Endothelial cell of hepatic sinusoid (primary cell): ENCODE measurements around the gene SEC14L3.
"Not testable (repeated sequence)": the region's sequence is repeated elsewhere in the genome, so short reads cannot be mapped to it uniquely, and the experiment has no call there.

Source experiments
- in situ Hi-C: cut with HindIII; loops from 2 replicates; pipeline ENCODE4 v1.10.0; 2017; ENCODE audit warnings: low sequenced_read_pairs

Gene SEC14L3

GRCh38 chr22:30486661-30487115, 14.9 kb upstream of the SEC14L3 start:
- in situ Hi-C loops: no loop called here

DNA sequence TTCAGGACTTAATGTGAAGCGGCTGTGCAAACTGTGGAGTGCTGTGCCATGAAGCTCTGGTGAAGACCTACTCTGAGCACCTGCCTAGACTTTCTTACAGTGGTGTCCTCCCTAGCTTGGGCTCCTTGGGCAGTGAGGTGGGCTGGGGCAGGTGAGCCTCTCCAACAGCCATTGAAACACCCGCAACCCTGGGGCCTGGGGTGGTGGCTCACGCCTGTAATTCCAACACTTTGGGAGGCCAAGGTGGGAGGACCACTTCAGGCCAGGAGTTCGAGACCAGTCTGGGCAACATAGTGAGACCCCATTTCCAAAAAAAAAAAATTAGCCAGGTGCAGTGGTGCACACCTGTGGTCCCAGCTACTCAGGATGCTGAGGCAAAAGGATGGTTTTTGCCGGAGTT, 14.3 kb upstream of the SEC14L3 start:
- in situ Hi-C loops: no loop called here

GRCh38 chr22:30485362-30485988, 13.7 kb upstream of the SEC14L3 start:
- in situ Hi-C loops: no loop called here

GRCh38 chr22:30483169-30483568, 11.4 kb upstream of the SEC14L3 start:
- in situ Hi-C loops: no loop called here

DNA sequence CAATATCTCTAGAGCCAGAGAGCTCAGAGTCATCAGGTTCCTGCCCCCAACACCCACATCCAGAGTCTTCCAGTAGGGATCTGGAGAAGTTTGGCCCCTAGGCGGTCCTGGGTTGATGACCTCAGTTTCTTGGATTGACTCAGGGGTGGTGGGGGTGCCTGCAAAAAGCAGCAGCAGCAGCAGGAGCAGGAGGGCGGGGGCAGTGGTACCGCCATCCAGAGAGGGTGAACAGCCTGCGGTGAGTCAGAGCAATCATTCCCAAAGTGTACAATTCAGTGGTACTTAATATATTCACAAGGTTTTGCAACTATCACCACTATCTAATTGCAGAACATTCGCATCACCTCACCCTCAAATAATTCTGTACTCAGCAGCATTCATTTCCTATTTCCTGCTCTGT, 9.9 kb upstream of the SEC14L3 start:
- in situ Hi-C loops: no loop called here

DNA sequence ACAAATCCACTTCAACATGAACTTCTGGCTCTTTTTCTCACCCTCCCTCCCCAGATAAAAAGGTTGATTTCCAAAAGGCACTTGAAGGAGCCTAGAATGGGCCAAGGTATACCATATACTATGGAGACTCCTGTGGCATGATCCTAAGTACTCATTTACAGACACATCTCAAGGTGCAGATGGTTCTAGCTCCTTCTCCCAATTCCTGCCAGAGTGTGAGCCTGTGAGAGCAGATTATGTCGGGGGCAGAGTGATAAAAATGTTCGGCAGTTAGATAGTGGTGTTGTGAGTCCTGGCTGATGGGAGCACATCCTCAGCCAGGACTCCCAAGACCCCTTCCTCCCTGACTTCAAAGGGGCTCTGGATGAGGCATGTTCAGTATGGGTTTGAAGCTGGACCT, 8.2 kb upstream of the SEC14L3 start:
- in situ Hi-C loops: no loop called here

- in situ Hi-C loops: no loop called here
These were observed 3.0 kb upstream of the SEC14L3 start for GRCh38 chr22:30474683-30475424.

DNA sequence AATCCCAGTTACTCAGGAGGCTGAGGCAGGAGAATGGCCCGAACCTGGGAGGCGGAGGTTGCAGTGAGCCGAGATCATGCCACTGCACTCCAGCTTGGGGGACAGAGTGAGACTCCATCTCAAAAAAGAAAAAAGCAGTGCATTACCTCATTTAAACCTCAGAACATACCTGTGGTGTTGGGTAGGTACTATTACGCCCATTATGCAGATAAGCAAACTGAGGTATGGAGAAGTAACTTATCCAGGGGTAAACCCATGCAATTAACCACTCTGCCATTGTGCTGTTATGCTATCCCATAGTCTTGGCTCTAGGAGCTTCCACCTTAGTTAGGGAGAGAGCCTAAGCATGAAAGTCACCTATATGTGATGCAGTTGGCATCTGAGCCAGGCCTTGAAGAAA, 2.3 kb upstream of the SEC14L3 start:
- in situ Hi-C loops: no loop called here

GRCh38 chr22:30472994-30473720, 1.3 kb upstream of the SEC14L3 start:
- in situ Hi-C loops: no loop called here

- in situ Hi-C loops: no loop called here
These were observed 1.2 kb downstream of the SEC14L3 start for GRCh38 chr22:30470655-30471054.

DNA sequence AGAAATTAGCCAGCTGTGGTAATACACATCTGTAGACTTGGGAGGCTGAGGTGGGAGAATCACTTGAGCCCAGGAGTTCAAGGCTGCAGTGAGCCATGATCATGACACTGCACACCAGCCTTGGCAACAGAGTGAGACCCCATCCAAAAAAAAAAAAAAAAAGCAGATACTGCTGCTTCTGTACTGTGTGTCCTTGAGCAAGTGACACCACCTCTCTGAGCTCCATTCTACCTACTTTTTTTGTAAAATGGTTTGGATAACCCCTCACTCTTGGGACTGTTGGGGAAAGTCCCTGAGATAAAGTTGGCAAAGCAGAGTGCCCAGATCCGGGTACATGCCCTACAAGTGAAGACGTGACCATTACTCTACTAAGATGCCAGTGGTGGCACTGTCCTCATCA, 2.7 kb downstream of the SEC14L3 start:
- in situ Hi-C loops: no loop called here

DNA sequence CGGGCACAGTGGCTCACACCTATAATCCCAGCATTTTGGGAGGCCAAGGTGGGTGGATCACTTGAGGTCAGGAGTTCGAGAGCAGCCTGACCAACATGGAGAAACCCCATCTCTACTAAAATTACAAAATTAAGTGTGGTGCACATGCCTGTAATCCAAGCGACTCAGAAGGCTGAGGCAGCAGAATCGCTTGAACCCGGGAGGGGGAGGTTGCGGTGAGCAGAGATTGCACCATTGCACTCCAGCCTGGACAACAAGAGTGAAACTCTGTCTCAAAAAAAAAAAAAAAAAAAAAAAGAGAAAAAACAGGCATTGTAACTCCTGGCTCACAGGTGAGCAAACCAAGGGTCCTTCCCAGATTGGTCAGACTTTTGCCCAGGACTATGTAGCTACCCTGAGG, 11.3 kb downstream of the SEC14L3 start:
- in situ Hi-C loops: not testable (repeated sequence)

- in situ Hi-C loops: no loop called here
These were observed 11.7 kb downstream of the SEC14L3 start for GRCh38 chr22:30460147-30460546.

DNA sequence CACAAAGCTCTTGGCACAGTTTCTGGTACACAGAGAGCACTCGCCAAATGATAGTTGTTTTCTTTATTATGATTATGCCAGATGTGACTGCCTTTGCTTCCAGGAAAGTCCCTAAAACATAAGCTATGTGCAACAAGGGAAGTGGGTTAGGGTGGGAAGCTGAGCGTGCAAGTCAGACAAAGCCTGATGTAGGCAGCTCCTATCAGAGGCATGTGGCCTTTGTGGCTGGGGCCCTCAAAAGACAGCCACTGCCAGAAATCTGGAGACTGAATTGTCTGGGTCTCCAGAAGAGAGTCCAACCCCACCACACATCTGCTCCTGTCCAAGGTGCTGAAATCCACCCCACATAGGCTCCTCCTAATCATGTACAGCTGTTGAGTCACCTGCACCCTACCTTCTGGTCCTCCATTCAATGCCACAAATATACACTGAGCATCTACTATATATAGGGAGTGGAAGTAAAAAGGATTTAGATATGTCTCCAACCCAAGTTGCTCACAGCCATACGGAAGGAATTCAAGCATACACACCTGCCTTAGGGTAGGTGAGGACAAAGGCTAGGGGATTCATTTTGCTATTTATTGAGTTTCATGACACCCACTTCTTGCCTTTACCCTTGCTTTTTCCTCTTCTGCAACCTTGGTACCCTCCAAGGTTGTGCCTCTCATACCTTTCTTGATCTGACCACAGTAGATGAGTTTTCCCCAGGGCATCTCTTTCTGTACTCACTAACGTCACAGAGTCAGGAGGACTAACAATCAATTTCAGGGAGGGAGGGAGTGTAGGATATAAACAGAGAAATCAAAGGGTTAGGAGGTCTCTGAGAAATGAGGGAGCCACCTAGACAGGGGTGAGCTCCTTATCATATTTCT, 12.4 kb downstream of the SEC14L3 start:
- in situ Hi-C loops: no loop called here

GRCh38 chr22:30457981-30458380, 13.8 kb downstream of the SEC14L3 start:
- in situ Hi-C loops: no loop called here

DNA sequence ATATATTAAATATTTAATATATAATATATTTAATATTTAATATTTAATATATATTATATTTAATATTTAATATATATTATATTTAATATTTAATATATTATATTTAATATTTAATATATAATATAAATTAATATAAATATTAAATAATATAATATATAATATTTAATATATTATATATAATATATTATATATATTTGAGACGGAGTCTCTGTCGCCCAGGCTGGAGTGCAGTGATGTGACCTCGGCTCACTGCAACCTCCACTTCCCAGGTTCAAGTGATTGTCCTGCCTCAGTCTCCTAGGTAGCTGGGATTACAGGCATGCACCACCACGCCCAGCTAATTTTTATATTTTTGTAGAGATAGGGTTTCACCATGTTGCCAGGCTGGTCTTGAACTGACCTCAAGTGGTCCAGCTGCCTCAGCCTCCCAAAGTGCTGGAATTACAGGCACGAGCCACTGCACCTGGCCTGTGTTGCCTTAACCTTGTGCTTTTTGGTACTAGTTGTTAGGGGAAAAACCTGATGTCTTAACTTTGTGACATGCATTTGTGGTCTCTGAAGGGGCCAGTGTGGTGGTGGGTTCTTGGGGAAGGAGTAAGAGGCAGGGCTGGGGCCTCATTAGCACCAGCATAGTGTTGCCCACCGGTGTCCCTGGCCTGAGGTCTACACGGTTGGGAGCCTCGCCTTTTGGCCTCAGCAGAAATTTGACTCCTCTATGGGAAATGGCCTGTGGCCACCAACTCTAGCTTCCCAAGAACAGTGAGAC, 16.6 kb downstream of the SEC14L3 start:
- in situ Hi-C loops: no loop called here

DNA sequence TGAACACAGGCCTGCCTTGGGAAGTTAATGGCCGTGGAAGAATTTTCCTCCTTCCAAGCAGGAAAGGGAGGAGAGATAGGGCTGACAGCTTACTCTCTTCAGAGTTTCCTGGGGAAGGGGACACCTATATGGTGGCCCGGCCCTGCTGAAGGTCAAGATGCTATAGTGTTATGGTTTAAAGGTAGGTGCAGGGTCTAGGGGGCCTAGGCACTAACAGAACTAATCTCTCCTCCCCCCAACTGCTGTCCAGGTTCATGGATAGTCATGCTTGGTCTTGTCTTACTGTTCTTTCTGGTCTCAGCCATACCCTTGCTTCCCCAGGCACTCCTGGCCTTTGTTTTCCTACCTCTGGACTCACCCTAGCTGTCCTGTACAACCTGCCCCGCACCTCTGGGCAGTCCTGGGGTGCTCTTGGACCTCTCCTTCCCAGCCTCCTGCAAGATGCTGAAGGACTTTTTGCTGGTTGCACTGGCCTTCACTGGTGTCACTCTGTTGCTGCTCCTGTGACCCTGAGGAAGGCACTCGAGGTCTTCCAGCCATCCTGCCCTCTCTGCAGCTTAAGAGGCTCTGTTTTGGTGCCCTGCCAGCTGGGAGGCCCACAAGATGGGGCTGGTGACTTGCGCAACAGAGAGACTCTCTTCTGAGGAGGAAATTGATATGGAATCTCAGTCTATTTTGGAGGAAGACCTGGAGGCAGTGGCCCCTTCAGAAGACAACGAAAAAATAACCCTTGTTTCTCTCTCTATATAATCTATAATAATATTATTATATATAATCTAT, 17.9 kb downstream of the SEC14L3 start:
- in situ Hi-C loops: no loop called here

- in situ Hi-C loops: no loop called here
These were observed 19.0 kb downstream of the SEC14L3 start for GRCh38 chr22:30452861-30453260.

- in situ Hi-C loops: not testable (repeated sequence)
These were observed 20.3 kb downstream of the SEC14L3 start for GRCh38 chr22:30451488-30451887.
